ENCODE measurements around the gene CALHM5.

CALHM5 gene

GRCh38 chr6:116553451-116553850, 42.0 kb downstream of the CALHM5 start, which contains the start of gene CALHM4:
Gene CALHM4, plus strand, starts transcription at chr6:116553751. Its CDS starts 43 bp downstream, at chr6:116553794.
- no peak for DNase-seq

GRCh38 chr6:116556065-116556464, 44.6 kb downstream of the CALHM5 start:
- no peak for DNase-seq

- no peak for DNase-seq
Observed at GRCh38 chr6:116556814-116557415, 45.5 kb downstream of the CALHM5 start.

GRCh38 chr6:116557893-116558292, 46.5 kb downstream of the CALHM5 start:
- no peak for DNase-seq

GRCh38 chr6:116560130-116560529, 48.7 kb downstream of the CALHM5 start:
- DNase-seq: no peak

GRCh38 chr6:116561377-116562018, 50.1 kb downstream of the CALHM5 start:
- DNase-seq: peak; percentile 79

GRCh38 chr6:116562019-116562403, 50.6 kb downstream of the CALHM5 start:
- no peak for DNase-seq

GRCh38 chr6:116562614-116563013, 51.2 kb downstream of the CALHM5 start:
- DNase-seq: no peak

GRCh38 chr6:116563830-116564229, 52.4 kb downstream of the CALHM5 start:
- no peak for DNase-seq

GRCh38 chr6:116564311-116564710, 52.9 kb downstream of the CALHM5 start:
- no peak for DNase-seq

GRCh38 chr6:116564921-116565872, 53.8 kb downstream of the CALHM5 start:
- peak; percentile 63 for DNase-seq

GRCh38 chr6:116568111-116568510, 56.7 kb downstream of the CALHM5 start:
- DNase-seq: no peak

- DNase-seq: no peak
Observed at GRCh38 chr6:116568821-116569755, 57.6 kb downstream of the CALHM5 start.

- DNase-seq: peak; percentile 98
Observed at GRCh38 chr6:116570856-116571682, 59.6 kb downstream of the CALHM5 start, which contains the start of gene RWDD1. Gene RWDD1, plus strand, starts transcription at chr6:116571504. Its CDS starts 79 bp downstream, at chr6:116571583.

GRCh38 chr6:116571683-116572000, 60.2 kb downstream of the CALHM5 start:
- DNase-seq: no peak

GRCh38 chr6:116572162-116572561, 60.7 kb downstream of the CALHM5 start:
- DNase-seq: no peak
